Superior temporal gyrus (tissue), 1 donor: ENCODE data around the gene LRCH4.
A peak's percentile ranks its signal among the peaks of the same experiment; 100 is the strongest.

Experiments
- DNase-seq: peaks from one replicate; pipeline ENCODE4 v3.0.0-alpha.2; 2016; ENCODE audit errors: extremely low spot score

Gene LRCH4

GRCh38 chr7:100582041-100582579 lies 3.8 kb downstream of the LRCH4 start:
- no peak for DNase-seq

DNA sequence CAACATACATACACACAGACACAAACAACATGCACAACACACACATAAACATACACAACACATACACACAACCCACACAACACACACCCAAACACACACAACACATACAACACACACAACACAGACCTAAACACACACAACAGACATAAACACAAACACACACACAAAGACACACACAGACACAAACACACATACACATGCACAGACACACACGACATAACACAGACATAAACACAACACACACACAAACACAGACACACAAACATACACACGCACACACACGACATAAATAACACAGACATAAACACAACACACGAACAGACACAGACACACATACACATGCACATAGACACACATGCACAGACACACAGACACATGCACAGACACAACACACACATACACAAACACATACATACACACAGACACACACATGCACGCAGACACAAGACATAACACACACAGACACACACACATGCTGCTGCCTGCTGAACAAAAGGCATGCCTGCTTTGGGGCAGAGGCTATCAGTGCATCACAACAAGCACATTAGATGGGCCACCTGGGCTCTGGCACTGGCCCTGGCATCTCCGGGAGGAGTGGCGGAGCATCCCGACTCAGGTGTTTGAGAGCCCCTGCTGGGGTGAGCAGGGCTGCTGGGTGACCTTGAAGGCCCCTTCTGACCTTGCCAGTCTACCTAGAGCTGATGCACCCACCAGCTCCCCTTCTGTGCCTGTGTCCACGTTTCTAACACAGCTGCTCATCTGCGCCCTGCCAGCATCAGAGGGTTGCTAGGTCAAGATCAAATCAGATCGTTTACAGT lies 5.3 kb downstream of the LRCH4 start:
- no peak for DNase-seq

DNA sequence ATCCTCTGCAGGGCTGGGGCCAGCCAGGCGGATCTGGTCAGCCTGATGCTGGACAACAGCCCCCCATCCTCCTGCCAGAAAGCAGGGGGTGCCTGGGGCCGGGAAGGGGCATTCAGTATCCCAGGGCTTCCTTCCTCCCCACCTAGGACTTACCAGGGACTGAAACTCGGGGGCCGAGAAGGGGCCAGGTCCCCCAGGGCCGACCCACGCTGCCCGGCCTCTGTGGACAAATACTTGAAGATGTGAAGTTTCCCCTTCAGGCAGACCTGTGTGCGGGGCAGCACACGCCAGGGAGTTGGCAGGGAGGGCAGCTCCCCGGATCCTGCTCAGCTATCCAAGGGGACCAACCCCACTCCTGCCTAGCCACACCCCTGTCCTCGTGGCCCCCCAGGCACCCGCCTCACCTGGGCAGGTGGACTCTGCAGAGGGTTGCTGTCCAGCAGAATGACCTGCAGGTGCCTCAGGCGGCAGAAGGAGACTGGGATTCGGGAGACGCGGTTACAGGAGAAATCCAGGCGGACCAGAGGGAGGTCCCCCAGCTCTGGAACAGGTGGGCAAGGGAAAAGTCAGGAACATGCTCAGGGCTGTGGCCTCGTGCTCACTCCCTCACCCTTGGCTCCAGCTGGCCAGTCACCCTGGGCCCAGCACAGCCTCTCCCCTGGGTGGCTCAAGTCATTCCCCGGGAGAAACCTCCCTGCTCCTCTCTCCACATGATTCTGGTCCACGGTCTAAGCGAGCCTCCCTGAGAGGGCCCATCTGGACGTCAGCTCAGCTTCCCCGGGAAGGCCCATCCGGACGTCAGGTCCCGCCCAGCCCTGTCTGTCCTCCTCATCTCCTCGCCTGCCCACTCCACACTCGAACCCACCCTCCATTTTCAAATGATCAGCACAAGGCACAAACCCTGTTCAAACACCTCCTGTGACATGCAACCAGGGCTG lies 7.4 kb downstream of the LRCH4 start:
- DNase-seq = no peak

GRCh38 chr7:100577507-100577906 lies 8.4 kb downstream of the LRCH4 start:
- DNase-seq = no peak

DNA sequence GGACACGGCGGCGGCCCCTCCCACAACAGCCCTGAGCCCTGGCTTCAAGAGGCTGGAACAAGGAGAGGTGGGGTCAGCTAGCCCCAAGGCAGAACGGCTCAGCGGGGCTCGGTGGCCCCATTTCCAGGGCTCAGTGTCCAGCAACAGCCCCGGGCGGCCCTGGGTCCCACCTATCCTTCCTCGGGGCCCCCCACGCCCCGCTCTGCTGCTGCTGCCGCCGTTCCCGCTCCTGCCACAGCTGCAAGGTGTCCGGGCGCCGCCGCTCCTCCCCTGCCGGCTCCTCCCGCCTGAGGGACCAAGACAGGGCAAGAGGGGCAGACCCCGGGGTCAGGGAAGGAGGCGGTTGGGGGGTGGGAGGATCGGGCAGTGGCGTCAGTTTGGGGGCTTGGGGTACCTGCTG lies 8.8 kb downstream of the LRCH4 start:
- no peak for DNase-seq

DNA sequence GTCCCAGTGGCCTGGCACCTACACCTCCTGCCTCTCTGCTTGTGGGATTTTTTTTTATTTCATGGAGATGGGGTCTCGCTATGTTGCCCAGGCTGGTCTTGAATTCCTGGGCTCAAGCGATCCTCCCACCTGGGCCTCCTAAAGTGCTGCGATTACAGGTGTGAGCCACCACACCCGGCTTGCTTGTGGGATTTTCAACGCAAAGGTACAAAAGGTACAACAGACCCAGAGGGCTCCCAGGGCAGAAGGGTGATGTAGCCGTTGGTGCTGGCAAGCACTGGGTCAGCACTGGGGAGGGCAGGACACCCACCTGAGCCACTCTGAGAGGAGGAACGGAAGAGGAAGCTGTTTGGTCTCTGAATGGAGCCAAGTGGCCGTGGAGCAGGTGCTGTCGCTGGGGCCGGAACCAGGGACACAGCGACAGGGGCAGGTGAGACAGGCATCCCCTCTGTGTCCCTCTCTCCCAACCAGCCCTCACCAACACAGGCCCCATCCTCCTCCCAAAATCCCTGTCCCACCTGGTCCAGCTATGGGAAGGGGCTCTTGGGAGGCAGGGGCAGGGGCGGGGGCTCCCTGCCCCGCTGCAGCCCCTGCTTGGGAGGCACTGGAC lies 9.4 kb downstream of the LRCH4 start:
- no peak for DNase-seq

DNA sequence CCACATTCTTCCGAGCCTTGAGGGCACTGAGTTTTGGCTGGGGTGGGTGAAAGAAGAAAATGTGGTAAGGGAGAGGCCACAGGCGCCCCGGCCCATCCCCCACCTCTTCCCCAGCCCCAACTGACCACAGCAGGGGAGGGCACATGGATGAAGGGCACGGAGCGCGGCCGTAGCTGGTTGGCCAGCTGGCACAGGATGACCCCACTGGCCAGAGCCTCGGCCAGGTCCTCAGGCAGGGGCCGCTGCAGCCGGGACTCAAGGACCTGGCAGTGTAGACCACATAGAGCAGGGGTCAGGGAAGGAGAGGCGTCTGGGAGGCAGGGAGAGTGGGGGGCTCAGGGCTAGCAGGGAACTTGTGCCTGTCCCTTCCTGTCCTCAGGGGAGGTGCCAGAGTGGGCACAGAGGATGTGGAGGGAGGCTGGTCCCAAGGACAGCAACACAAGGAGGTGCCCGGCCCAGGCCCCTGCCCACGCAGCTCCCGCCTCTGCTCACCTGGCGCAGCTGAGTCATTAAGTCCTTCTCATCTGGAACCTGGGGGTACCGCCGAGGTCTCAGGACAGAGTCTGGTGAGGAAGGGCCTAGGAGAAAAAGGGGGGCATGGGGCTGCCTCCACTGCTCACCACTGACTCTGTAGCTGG lies 10.1 kb downstream of the LRCH4 start:
- DNase-seq = no peak

- no peak for DNase-seq
Observed at GRCh38 chr7:100575206-100575631, 10.7 kb downstream of the LRCH4 start.

DNA sequence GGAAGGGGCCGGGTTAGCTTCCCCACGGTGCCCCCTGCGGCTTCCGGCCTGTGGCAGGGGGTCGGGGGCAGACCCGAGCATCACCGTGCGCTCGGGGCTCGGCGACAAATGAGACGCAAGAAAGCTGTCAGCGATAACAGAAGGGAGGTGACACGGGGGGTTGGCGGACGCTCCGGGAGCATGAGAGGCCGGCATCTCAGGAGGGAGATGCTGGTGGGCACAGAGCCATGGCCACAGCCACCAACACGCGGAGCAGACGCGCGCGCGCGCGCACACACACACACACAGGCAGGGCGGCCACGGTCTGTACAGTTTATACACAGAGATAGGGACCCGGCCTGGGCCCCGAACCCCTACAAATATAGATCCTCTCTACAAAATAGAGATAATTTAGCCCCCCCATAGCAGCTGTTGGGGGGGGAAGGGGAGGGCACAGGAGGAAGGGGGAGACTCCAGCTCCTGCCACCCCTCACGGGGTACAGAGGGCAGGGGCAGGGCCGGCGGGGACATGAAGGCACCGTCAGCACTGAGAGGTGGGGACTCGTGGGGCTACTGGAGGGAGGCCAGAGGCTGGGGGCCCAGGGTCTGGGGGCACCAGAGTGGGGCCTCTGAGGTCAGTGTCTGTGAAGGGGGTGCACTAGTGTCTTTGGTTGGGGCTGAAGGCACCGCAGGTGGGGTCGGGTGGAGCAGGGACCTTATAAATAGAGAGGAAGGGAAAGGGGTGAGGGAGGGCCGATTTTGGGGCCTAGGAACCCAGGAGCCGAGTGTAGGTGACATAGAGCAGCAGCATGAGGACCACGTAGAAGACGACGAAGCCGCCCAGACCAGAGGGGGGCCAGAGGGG lies 11.3 kb downstream of the LRCH4 start:
- no peak for DNase-seq

DNA sequence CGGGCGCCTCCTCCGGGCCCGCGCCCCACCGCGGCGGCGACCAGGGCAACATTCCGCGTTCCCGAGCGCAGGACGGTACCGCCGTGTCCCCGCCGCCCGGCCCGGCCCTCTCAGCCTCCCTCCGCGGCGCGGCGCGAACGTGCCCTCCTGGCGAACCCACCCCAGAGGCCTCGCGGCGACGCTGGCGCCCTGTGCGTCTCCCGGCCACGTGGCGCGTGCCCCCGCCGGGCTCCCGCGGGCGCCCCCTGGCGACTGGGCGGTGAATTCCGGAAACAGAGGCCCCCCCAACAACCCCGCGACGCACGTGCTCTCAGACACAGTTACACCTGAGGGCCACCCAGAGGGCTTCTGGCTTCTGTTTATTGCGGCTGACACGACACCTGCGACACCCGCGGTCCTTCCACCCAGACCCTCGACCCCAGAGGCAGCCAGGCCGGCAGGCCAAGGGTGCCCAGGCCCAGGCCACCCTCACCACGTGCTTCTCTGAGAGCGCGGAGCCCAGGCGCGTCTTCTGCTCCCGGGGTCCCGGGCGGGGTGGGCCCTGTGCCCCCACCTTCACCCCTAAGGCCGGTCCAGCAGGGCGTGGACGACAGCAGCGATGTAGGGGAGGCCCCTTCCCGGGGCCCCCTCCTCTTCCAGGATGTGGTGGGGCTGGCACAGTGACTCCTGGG lies 12.1 kb downstream of the LRCH4 start, which contains the start of gene SAP25:
Gene SAP25, minus strand, starts transcription at position 210 of the 671 bp plus-strand sequence. Its CDS starts 158 bp downstream, at position 52.
- no peak for DNase-seq

DNA sequence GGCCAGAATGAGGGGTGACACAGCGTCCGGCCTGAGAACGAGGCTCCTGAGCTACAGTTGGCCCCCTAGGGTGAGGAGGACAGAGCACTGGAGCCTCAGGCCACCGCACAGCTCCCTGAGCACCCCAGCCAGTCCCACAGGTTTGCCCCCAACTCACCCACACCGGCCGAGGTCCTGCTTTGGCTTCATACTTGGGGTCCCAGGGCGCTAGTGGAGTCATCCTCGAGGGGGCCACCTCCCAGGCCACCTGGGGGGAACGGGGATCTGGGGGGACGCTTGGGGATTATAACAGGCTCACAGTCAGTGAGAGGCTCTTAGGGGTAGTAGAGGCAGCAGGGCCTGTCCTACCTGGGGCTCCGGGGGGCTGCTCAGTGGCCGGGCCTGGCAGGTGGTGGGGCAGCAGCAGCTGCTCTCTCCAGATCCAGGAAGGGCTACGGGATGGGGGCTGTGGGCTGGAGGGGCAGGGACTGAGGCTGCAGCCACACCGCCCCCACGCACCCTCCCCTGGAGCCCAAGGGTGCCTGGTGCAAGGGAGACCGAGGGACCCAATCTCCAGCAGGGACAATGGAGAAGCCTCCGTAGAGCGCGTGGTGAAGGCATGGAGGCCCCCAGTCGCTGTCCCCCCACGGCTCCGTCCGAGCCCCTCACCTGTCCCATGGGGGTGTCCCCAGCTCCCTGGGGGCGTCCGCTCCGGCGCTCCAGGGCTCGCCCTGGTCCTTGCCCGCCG lies 12.8 kb downstream of the LRCH4 start:
- DNase-seq = no peak

DNA sequence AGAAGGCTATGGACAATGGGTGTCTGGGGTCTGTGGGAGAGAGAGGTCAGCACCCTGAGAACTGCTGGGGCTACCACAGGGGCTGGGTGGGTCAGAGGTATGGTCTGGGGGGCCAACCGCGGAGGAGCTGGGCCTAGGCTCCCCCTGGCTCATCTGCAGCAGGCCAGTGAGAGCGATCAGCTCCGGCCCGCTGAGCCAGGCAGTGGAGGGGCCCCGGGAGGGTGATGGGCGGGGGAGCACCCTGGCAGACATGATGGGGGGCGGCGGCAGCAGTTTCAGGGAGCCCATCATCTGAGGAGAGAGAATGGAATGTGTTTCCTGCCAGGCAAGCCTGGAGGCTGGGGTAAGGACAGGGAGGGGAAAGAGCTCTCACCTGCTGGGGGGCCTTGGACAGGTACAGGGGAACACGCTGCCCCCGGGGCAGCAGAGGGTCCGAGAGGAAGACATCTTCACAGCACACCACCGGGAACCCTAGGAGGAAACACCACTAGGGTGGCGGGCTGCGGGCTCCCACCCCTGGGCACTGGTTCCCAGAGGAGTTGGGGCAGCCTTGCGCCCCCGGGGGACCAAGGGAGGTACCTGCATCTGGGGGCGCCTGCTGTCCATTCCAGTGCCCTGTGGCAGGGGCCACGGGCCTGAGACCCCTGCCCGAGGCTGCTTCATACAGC lies 13.5 kb downstream of the LRCH4 start:
- no peak for DNase-seq

GRCh38 chr7:100571829-100572116 lies 14.2 kb downstream of the LRCH4 start:
- no peak for DNase-seq

DNA sequence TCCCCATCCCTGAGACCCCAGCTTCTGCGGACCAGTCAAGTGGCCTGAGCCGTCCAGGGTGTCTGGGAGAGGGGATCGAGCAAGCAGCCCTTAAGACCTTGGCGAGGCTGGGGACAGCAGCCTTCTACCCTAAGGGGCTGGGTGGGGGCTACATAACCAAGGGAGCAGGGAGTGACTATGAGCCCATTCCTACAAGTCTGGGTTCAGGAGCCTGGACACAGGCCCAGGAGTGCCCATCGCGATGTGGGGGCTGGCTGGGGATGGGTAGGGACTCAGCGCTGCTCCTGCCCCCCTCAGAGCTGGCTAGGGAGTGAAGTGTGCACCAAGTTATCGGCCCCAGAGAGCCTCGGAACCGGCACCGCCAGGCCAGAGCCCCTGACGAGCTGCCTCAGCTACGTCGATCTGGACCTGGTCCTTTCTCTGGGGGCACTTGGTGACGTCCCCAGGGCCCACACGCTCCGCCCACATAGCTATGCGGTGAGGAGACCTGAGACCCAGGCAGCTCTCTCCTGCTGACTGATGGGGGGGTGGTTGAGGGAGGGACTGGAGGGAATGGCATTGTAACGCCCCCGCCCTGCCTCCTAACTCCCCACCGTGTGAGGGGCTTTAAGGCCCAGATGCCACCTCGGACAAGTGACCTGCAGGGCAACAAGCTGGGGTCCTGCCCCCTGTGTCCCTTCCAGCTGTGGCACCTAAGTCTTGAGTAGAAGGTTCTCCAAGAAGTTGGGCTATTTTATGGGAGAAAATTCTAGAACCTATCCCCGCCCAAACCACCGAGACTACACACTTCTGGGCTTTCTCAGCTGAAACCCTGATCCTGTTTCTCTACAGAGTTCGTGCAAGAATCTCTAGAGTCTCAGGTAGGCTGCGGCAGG lies 14.7 kb downstream of the LRCH4 start:
- DNase-seq = no peak

- DNase-seq = peak; percentile 36
Observed at GRCh38 chr7:100568896-100569844, 16.8 kb downstream of the LRCH4 start.

DNA sequence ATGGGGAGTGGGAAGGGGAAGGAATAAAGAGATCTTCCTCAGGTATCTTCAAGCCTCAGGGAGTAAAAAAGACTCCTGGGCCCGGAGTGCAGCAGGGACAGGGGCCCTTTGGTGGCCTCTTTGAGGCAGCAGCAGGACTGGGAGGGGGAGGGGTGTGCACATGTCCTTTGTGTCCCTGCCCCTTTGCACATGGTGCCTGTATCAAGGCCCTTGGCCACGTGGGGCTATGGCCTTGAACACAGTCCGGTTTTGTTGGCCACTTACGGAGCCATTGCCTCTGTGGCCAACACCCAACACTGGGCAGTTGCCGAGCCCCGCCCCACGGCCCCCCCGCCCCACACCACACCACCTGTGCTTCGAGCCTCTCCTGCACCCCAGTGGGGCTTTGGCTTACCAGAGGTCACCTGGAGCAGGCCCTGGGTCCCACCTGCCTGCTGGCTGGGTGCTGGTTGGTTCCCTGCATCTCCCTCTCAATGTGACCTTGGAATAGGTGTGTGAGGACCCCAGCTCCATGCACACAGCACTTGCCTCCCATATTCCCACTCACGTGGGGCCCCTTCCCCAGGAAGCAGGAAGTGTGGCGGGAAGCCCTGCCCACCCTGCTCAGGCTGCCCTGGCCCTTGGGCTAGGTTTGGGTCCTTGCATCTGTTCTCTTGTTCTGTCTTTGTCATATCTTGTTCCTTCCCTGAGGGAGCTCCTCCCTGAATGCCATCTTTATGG lies 17.6 kb downstream of the LRCH4 start:
- DNase-seq = no peak
